HEK293 (cell line): Measurements from ENCODE around the gene CLMN.

Experiments
- CTCF ChIA-PET: fragments of 350-600 bp; formaldehyde crosslinking; extraction: SDS; loops from one replicate; lab custom pipeline; 2021; ENCODE audit warnings: antibody characterized with exemption; lab: Yijun Ruan, JAX
- POLR2A ChIA-PET: fragments of 300-600 bp; formaldehyde crosslinking; extraction: SDS; loops from one replicate; lab custom pipeline; 2020; ENCODE audit warnings: antibody characterized with exemption, inconsistent platforms; lab: Yijun Ruan, JAX
- H3K27ac ChIP-seq: fragments of 200-500 bp; sonication (Bioruptor generic); 2 replicates; pipeline ENCODE4 v1.5.1; 2014; ENCODE audit warnings: low read depth, low read length, control low read depth, inconsistent platforms; ENCODE audit errors: extremely low read depth
- H3K36me3 ChIP-seq, 2 experiments: fragments of 200-500 bp in 1 of 2; sonication (Bioruptor generic) in 1 of 2; 1 replicate in 1 of 2; 2 replicates in 1 of 2; pipeline ENCODE4 v1.5.1; 2014 to 2017; ENCODE audit warnings: inconsistent platforms in 2 of 2, low read length in 2 of 2; ENCODE audit not compliant: control insufficient read depth in 2 of 2, insufficient read depth in 1 of 2
- H3K4me1 ChIP-seq: fragments of 200-500 bp; sonication (Bioruptor generic); 2 replicates; pipeline ENCODE4 v1.5.1; 2014; ENCODE audit warnings: mild to moderate bottlenecking, low read length, inconsistent platforms; ENCODE audit not compliant: control insufficient read depth, insufficient read depth
- H3K4me3 ChIP-seq: 2 replicates; pipeline ENCODE4 v1.5.1; 2011; ENCODE audit warnings: low read depth, mild to moderate bottlenecking, control low read depth, low read length, moderate library complexity
- H3K9me3 ChIP-seq: fragments of 200-500 bp; sonication (Bioruptor generic); 2 replicates; pipeline ENCODE4 v1.5.1; 2014; ENCODE audit warnings: low read depth, low read length, inconsistent platforms; ENCODE audit not compliant: control insufficient read depth, insufficient read depth
- KLF10 ChIP-seq: fragments of 450-650 bp; IDR thresholded peaks from 2 replicates; pipeline ENCODE4 v1.5.1; 2018; ENCODE audit warnings: missing biosample characterization, mild to moderate bottlenecking, missing genetic modification characterization
- KLF16 ChIP-seq: fragments of 450-650 bp; formaldehyde crosslinking; IDR thresholded peaks from 2 replicates; pipeline ENCODE4 v1.5.1; 2017; ENCODE audit warnings: missing biosample characterization, missing genetic modification characterization
- TRIM28 ChIP-seq: IDR thresholded peaks from 2 replicates; pipeline ENCODE4 v1.6.1; 2011; ENCODE audit warnings: low read length, control low read depth, borderline replicate concordance
- ZFHX2 ChIP-seq: fragments of 450-650 bp; formaldehyde crosslinking; conservative IDR thresholded peaks from 2 replicates; pipeline ENCODE4 v1.5.1; 2016; ENCODE audit warnings: missing biosample characterization, missing genetic modification characterization
- ZNF266 ChIP-seq: fragments of 450-650 bp; formaldehyde crosslinking; IDR thresholded peaks from 2 replicates; pipeline ENCODE4 v1.5.1; 2016; ENCODE audit warnings: missing biosample characterization, missing genetic modification characterization, low read depth
- ZNF292 ChIP-seq: fragments of 450-650 bp; formaldehyde crosslinking; IDR thresholded peaks from 2 replicates; pipeline ENCODE4 v1.5.1; 2016; ENCODE audit warnings: low read depth, missing biosample characterization, missing genetic modification characterization, borderline replicate concordance
- ZNF514 ChIP-seq: fragments of 450-650 bp; formaldehyde crosslinking; IDR thresholded peaks from 2 replicates; pipeline ENCODE4 v1.5.1; 2016; ENCODE audit warnings: missing biosample characterization, missing genetic modification characterization
- ZNF521 ChIP-seq: fragments of 450-650 bp; formaldehyde crosslinking; IDR thresholded peaks from 2 replicates; pipeline ENCODE4 v1.5.1; 2017; ENCODE audit warnings: missing biosample characterization, mild to moderate bottlenecking, missing genetic modification characterization
- ZNF555 ChIP-seq: fragments of 450-650 bp; formaldehyde crosslinking; conservative IDR thresholded peaks from 2 replicates; pipeline ENCODE4 v1.5.1; 2017; ENCODE audit warnings: missing biosample characterization, mild to moderate bottlenecking, missing genetic modification characterization, inconsistent platforms
- ZNF558 ChIP-seq: fragments of 450-650 bp; formaldehyde crosslinking; IDR thresholded peaks from 2 replicates; pipeline ENCODE4 v1.5.1; 2016; ENCODE audit warnings: missing biosample characterization, missing genetic modification characterization
- ZNF560 ChIP-seq: fragments of 450-650 bp; formaldehyde crosslinking; IDR thresholded peaks from 2 replicates; pipeline ENCODE4 v1.5.1; 2017; ENCODE audit warnings: missing biosample characterization, missing genetic modification characterization, borderline replicate concordance
- ZNF76 ChIP-seq: fragments of 450-650 bp; formaldehyde crosslinking; IDR thresholded peaks from 2 replicates; pipeline ENCODE4; 2016; ENCODE audit warnings: low read depth, missing biosample characterization, missing genetic modification characterization, borderline replicate concordance
- ZNF837 ChIP-seq: fragments of 450-650 bp; formaldehyde crosslinking; IDR thresholded peaks from 2 replicates; pipeline ENCODE4 v1.5.1; 2016; ENCODE audit warnings: missing biosample characterization, missing genetic modification characterization
- TF ChIP-seq, protein P1 (sequence below): fragments of 450-650 bp; IDR thresholded peaks from 2 replicates; pipeline ENCODE4 v1.5.1; 2018; ENCODE audit warnings: missing biosample characterization, mild to moderate bottlenecking, missing genetic modification characterization
- TF ChIP-seq, protein P2 (sequence below): fragments of 450-650 bp; formaldehyde crosslinking; IDR thresholded peaks from 2 replicates; pipeline ENCODE4 v1.5.1; 2016; ENCODE audit warnings: missing biosample characterization, missing genetic modification characterization
- TF ChIP-seq, protein P3 (sequence below): fragments of 450-650 bp; formaldehyde crosslinking; IDR thresholded peaks from 2 replicates; pipeline ENCODE4 v1.5.1; 2016; ENCODE audit warnings: missing biosample characterization, missing genetic modification characterization
- TF ChIP-seq, protein P4 (sequence below): fragments of 450-650 bp; formaldehyde crosslinking; IDR thresholded peaks from 2 replicates; pipeline ENCODE4 v1.5.1; 2016; ENCODE audit warnings: missing biosample characterization, missing genetic modification characterization
- TF ChIP-seq, protein P5 (sequence below): fragments of 450-650 bp; formaldehyde crosslinking; IDR thresholded peaks from 2 replicates; pipeline ENCODE4 v1.5.1; 2016; ENCODE audit warnings: missing biosample characterization, missing genetic modification characterization

The CLMN gene

DNA sequence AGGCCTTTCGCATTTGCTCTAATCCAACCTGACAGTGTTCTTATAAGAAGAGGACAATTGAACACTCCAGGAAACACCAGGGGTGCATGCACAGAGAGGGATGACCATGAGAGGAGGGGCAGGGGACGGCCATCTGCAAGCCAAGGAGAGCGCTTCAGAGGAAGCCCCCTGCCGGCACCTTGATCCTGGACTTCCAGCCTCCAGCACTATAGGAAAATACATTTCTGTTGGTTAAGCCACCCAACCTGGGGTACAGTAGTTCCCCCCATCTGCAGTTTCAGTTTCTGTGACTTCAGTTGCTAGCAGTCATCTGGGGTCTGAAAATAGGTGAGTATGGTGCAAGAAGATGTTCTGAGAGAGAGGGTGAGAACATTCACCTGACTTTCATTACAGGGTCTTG lies 64.7 kb downstream of the CLMN start:
- H3K27ac ChIP-seq = no peak overlapping the region
- H3K9me3 ChIP-seq = no peaks in the 10 kb centered on the region
- peaks cover 9% of the 10 kb centered on the region; the same call in 1 of the 2 replicates for H3K4me1 ChIP-seq
- TF ChIP-seq, protein P1, sequence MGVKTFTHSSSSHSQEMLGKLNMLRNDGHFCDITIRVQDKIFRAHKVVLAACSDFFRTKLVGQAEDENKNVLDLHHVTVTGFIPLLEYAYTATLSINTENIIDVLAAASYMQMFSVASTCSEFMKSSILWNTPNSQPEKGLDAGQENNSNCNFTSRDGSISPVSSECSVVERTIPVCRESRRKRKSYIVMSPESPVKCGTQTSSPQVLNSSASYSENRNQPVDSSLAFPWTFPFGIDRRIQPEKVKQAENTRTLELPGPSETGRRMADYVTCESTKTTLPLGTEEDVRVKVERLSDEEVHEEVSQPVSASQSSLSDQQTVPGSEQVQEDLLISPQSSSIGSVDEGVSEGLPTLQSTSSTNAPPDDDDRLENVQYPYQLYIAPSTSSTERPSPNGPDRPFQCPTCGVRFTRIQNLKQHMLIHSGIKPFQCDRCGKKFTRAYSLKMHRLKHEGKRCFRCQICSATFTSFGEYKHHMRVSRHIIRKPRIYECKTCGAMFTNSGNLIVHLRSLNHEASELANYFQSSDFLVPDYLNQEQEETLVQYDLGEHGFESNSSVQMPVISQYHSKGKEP (tag by site-specific recombination) = no peak
- no peaks in the 10 kb centered on the region; a peak in 1 of 3 replicates for H3K36me3 ChIP-seq
- ChIA-PET POLR2A (no interaction called here), CTCF (no interaction called here)
- H3K4me3 ChIP-seq = no peak overlapping the region

DNA sequence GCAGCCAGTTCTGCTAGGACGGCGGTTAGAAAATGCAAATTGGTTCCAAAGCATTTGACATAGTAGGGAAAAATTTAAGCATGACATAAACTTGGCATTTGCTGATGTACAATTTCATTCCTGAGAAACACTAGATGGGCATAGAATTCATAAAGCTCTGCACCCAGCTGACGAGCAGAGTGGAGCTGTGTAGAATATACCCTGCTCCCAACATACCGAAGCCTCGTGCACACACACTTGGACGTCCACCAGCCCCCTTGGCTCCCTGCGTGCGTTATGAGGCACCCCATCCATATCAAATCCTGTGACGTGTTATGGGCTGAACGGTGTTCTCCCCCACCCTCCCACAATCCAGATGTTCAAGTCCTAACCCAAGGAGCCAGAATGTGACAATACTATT lies 65.4 kb downstream of the CLMN start:
- Histone ChIP-seq H3K27ac (no peak overlapping the region), H3K9me3 (no peaks in the 10 kb centered on the region)
- CTCF ChIA-PET = no interaction called here

DNA sequence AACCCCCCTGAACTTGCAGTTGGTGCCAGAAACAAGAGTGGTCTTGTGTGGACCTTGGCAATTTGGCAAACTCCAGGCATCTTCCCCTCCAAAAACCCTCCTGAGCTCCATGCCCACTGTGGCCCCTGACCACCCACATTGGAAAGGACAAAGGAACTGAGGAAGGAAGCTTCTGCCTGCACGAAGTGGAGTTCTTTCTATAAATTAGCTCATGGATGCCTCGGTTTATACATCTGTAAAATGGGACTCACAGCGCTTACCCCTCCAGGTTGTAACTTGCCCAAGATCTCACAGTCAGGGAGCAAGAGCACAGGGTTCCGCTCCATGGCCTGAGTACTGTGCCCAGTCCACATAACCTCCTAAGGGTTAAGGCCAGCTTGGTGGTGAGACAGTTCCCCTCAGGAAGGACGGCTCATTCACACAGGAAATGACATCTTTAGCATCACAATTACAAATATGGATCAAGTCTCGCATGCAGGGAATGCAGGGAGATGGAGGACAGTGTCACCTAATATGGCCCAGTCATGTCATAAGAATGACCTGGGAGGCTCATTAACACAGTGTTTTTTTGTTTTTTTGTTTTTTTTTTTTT lies 66.6 kb downstream of the CLMN start:
- H3K36me3 ChIP-seq = no peaks in the 10 kb centered on the region; a peak in 1 of 3 replicates
- no peak overlapping the region for H3K27ac ChIP-seq
- peaks cover 12% of the 10 kb centered on the region; the same call in 1 of the 2 replicates for H3K4me1 ChIP-seq
- ChIA-PET CTCF (no interaction called here), POLR2A (no interaction called here)
- TF ChIP-seq ZNF558 (tag by site-specific recombination) (no peak), ZNF560 (no peak), ZNF555 (no peak), ZNF292 (tag by site-specific recombination) (no peak), ZNF837 (no peak), KLF10 (tag by site-specific recombination) (no peak), ZNF266 (tag by site-specific recombination) (no peak), ZNF521 (tag by site-specific recombination) (no peak), KLF16 (no peak), ZNF76 (tag by site-specific recombination) (no peak), TRIM28 (no peak)
- TF ChIP-seq, protein P2, sequence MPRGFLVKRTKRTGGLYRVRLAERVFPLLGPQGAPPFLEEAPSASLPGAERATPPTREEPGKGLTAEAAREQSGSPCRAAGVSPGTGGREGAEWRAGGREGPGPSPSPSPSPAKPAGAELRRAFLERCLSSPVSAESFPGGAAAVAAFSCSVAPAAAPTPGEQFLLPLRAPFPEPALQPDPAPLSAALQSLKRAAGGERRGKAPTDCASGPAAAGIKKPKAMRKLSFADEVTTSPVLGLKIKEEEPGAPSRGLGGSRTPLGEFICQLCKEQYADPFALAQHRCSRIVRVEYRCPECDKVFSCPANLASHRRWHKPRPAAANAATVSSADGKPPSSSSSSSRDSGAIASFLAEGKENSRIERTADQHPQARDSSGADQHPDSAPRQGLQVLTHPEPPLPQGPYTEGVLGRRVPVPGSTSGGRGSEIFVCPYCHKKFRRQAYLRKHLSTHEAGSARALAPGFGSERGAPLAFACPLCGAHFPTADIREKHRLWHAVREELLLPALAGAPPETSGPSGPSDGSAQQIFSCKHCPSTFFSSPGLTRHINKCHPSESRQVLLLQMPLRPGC = no peak
- TF ChIP-seq, protein P3, sequence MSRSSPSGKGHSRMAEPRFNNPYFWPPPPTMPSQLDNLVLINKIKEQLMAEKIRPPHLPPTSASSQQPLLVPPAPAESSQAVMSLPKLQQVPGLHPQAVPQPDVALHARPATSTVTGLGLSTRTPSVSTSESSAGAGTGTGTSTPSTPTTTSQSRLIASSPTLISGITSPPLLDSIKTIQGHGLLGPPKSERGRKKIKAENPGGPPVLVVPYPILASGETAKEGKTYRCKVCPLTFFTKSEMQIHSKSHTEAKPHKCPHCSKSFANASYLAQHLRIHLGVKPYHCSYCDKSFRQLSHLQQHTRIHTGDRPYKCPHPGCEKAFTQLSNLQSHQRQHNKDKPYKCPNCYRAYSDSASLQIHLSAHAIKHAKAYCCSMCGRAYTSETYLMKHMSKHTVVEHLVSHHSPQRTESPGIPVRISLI (tag by site-specific recombination) = no peak
- H3K4me3 ChIP-seq = no peak overlapping the region
- H3K9me3 ChIP-seq = no peaks in the 10 kb centered on the region

More for the DNA sequence above, 65.4 kb downstream of the CLMN start:
- no peak overlapping the region for H3K4me3 ChIP-seq
- H3K4me1 ChIP-seq = peaks cover 9% of the 10 kb centered on the region; the same call in 1 of the 2 replicates
- TF ChIP-seq, protein P4, sequence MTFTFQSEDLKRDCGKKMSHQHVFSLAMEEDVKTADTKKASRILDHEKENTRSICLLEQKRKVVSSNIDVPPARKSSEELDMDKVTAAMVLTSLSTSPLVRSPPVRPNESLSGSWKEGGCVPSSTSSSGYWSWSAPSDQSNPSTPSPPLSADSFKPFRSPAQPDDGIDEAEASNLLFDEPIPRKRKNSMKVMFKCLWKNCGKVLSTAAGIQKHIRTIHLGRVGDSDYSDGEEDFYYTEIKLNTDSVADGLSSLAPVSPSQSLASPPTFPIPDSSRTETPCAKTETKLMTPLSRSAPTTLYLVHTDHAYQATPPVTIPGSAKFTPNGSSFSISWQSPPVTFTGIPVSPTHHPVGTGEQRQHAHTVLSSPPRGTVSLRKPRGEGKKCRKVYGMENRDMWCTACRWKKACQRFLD = no peak
- no peak for TF ChIP-seq ZNF514 (tag by site-specific recombination)
- no peak for TF ChIP-seq ZFHX2 (tag by site-specific recombination)
- TF ChIP-seq, protein P5, sequence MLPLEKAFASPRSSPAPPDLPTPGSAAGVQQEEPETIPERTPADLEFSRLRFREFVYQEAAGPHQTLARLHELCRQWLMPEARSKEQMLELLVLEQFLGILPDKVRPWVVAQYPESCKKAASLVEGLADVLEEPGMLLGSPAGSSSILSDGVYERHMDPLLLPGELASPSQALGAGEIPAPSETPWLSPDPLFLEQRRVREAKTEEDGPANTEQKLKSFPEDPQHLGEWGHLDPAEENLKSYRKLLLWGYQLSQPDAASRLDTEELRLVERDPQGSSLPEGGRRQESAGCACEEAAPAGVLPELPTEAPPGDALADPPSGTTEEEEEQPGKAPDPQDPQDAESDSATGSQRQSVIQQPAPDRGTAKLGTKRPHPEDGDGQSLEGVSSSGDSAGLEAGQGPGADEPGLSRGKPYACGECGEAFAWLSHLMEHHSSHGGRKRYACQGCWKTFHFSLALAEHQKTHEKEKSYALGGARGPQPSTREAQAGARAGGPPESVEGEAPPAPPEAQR = no peak
- no peaks in the 10 kb centered on the region; a peak in 1 of 3 replicates for H3K36me3 ChIP-seq
- POLR2A ChIA-PET = no interaction called here
